ENCODE results near the gene NTPCR.

Gene NTPCR

GRCh38 chr1:233024199-233024598 lies 73.8 kb downstream of the NTPCR start:
- Histone ChIP-seq H3K27ac (ENCODE audit: low read depth, low read length) (no peak overlapping the region), H3K4me1 (ENCODE audit: control insufficient read depth in 1 of 2, insufficient read depth in 2 of 2, low read length in 2 of 2) (peaks cover 4 to 10% of the 10 kb centered on the region in 2 donors), H3K36me3 (ENCODE audit: control insufficient read depth in 1 of 2, insufficient read depth in 2 of 2, low read length in 2 of 2) (no peaks in the 10 kb centered on the region), H3K4me3 (ENCODE audit: low read depth in 1 of 2, low read length in 2 of 2) (no peak overlapping the region), H3K9me3 (ENCODE audit: control insufficient read depth in 1 of 2, low read length in 2 of 2) (no peaks in the 10 kb centered on the region), H3K27me3 (ENCODE audit: control insufficient read depth in 1 of 2, insufficient read depth in 2 of 2, low read length in 2 of 2) (no peaks in the 10 kb centered on the region), H3K9ac (ENCODE audit: low read depth in 1 of 2, low read length in 2 of 2) (no peak overlapping the region)

GRCh38 chr1:233025157-233025556 lies 74.7 kb downstream of the NTPCR start:
- peaks cover 3 to 4% of the 10 kb centered on the region in 2 donors for H3K4me1 ChIP-seq (ENCODE audit: control insufficient read depth in 1 of 2, insufficient read depth in 2 of 2, low read length in 2 of 2)
- H3K36me3 ChIP-seq (ENCODE audit: control insufficient read depth in 1 of 2, insufficient read depth in 2 of 2, low read length in 2 of 2): no peaks in the 10 kb centered on the region
- H3K27me3 ChIP-seq (ENCODE audit: control insufficient read depth in 1 of 2, insufficient read depth in 2 of 2, low read length in 2 of 2): no peaks in the 10 kb centered on the region
- no peak overlapping the region for H3K9ac ChIP-seq (ENCODE audit: low read depth in 1 of 2, low read length in 2 of 2)
- H3K27ac ChIP-seq (ENCODE audit: low read depth, low read length): no peak overlapping the region
- no peak overlapping the region for H3K4me3 ChIP-seq (ENCODE audit: low read depth in 1 of 2, low read length in 2 of 2)
- H3K9me3 ChIP-seq (ENCODE audit: control insufficient read depth in 1 of 2, low read length in 2 of 2): no peaks in the 10 kb centered on the region

DNA sequence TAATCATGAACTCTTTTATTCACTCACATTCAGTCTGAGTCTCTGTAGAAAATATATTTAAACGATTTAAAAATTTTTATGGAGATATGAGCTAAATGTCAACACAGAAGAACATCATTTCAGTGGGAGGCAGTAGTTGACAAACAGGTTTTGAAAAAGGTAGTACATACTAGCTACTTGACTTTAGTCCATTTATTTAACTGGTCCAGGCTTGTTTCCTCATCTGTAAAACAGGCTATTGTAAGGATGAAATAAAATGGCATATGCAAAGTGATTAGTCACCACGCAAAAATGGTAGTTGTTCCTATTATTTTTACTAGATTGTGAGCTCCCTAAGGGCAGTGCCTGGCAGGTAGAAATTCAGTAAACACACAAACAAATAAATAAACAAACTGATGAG lies 75.2 kb downstream of the NTPCR start:
- H3K27ac ChIP-seq (ENCODE audit: low read depth, low read length): no peak overlapping the region
- no peaks in the 10 kb centered on the region for H3K9me3 ChIP-seq (ENCODE audit: control insufficient read depth in 1 of 2, low read length in 2 of 2)
- no peaks in the 10 kb centered on the region for H3K36me3 ChIP-seq (ENCODE audit: control insufficient read depth in 1 of 2, insufficient read depth in 2 of 2, low read length in 2 of 2)
- H3K4me1 ChIP-seq (ENCODE audit: control insufficient read depth in 1 of 2, insufficient read depth in 2 of 2, low read length in 2 of 2): no peaks in the 10 kb centered on the region
- H3K9ac ChIP-seq (ENCODE audit: low read depth in 1 of 2, low read length in 2 of 2): no peak overlapping the region
- H3K4me3 ChIP-seq (ENCODE audit: low read depth in 1 of 2, low read length in 2 of 2): no peak overlapping the region
- H3K27me3 ChIP-seq (ENCODE audit: control insufficient read depth in 1 of 2, insufficient read depth in 2 of 2, low read length in 2 of 2): no peaks in the 10 kb centered on the region

GRCh38 chr1:233027046-233027445 lies 76.6 kb downstream of the NTPCR start:
- Histone ChIP-seq H3K4me1 (ENCODE audit: control insufficient read depth in 1 of 2, insufficient read depth in 2 of 2, low read length in 2 of 2) (no peaks in the 10 kb centered on the region), H3K27me3 (ENCODE audit: control insufficient read depth in 1 of 2, insufficient read depth in 2 of 2, low read length in 2 of 2) (no peaks in the 10 kb centered on the region), H3K36me3 (ENCODE audit: control insufficient read depth in 1 of 2, insufficient read depth in 2 of 2, low read length in 2 of 2) (no peaks in the 10 kb centered on the region)

DNA sequence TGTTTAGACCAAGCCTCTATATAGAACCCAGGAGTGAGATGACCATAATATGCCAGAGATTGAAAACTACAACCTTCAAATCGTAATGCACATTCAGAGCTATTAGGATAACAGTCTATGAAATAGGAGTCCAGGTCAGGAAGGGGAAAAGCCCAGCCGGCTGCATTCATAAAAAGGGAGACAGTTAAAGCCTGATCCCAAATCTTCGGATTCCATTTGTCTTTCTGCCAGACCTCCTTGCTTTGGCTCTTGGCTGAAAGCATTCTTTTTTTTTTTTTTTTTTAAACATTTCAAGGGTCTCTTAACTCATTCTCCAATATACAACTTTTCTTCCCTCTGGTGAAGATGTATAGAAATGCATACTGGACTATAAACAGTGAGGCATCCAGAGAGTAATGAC lies 81.1 kb downstream of the NTPCR start:
- H3K4me3 ChIP-seq (ENCODE audit: low read depth in 1 of 2, low read length in 2 of 2): no peak overlapping the region
- no peak overlapping the region for H3K9ac ChIP-seq (ENCODE audit: low read depth in 1 of 2, low read length in 2 of 2)
- no peaks in the 10 kb centered on the region for H3K9me3 ChIP-seq (ENCODE audit: control insufficient read depth in 1 of 2, low read length in 2 of 2)
- no peaks in the 10 kb centered on the region for H3K36me3 ChIP-seq (ENCODE audit: control insufficient read depth in 1 of 2, insufficient read depth in 2 of 2, low read length in 2 of 2)
- no peak overlapping the region for H3K27ac ChIP-seq (ENCODE audit: low read depth, low read length)
- H3K27me3 ChIP-seq (ENCODE audit: control insufficient read depth in 1 of 2, insufficient read depth in 2 of 2, low read length in 2 of 2): no peaks in the 10 kb centered on the region
- no peaks in the 10 kb centered on the region for H3K4me1 ChIP-seq (ENCODE audit: control insufficient read depth in 1 of 2, insufficient read depth in 2 of 2, low read length in 2 of 2)

More at GRCh38 chr1:233027046-233027445, 76.6 kb downstream of the NTPCR start:
- Histone ChIP-seq H3K9ac (ENCODE audit: low read depth in 1 of 2, low read length in 2 of 2) (no peak overlapping the region), H3K27ac (ENCODE audit: low read depth, low read length) (no peak overlapping the region), H3K4me3 (ENCODE audit: low read depth in 1 of 2, low read length in 2 of 2) (no peak overlapping the region), H3K9me3 (ENCODE audit: control insufficient read depth in 1 of 2, low read length in 2 of 2) (no peaks in the 10 kb centered on the region)

GRCh38 chr1:233032916-233033315 lies 82.5 kb downstream of the NTPCR start:
- Histone ChIP-seq H3K27me3 (ENCODE audit: control insufficient read depth in 1 of 2, insufficient read depth in 2 of 2, low read length in 2 of 2) (no peaks in the 10 kb centered on the region), H3K27ac (ENCODE audit: low read depth, low read length) (no peak overlapping the region), H3K4me1 (ENCODE audit: control insufficient read depth in 1 of 2, insufficient read depth in 2 of 2, low read length in 2 of 2) (no peaks in the 10 kb centered on the region), H3K4me3 (ENCODE audit: low read depth in 1 of 2, low read length in 2 of 2) (no peak overlapping the region), H3K9ac (ENCODE audit: low read depth in 1 of 2, low read length in 2 of 2) (no peak overlapping the region), H3K9me3 (ENCODE audit: control insufficient read depth in 1 of 2, low read length in 2 of 2) (no peaks in the 10 kb centered on the region), H3K36me3 (ENCODE audit: control insufficient read depth in 1 of 2, insufficient read depth in 2 of 2, low read length in 2 of 2) (no peaks in the 10 kb centered on the region)

DNA sequence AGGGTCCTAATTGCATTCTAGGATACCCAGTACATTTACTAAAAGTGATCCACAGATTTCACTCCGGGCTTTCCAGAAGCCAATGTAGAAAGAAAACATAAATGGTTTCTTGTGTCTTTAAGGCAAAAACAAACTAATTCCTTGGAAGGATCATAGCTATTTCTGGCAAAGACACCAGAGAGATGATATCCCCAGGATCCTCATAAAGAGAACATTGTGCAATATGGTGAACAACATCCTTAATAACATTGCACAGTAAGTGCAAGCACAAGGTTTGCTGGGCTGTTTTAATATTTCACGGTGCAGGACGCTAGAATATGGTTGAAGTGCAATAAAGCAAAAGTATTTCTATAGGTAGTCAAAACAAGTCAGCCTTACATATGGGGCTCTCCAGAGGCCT lies 83.0 kb downstream of the NTPCR start:
- no peak overlapping the region for H3K4me3 ChIP-seq (ENCODE audit: low read depth in 1 of 2, low read length in 2 of 2)

More for the DNA sequence above, 83.0 kb downstream of the NTPCR start:
- Histone ChIP-seq H3K9me3 (ENCODE audit: control insufficient read depth in 1 of 2, low read length in 2 of 2) (no peaks in the 10 kb centered on the region), H3K27ac (ENCODE audit: low read depth, low read length) (no peak overlapping the region), H3K4me1 (ENCODE audit: control insufficient read depth in 1 of 2, insufficient read depth in 2 of 2, low read length in 2 of 2) (no peaks in the 10 kb centered on the region), H3K36me3 (ENCODE audit: control insufficient read depth in 1 of 2, insufficient read depth in 2 of 2, low read length in 2 of 2) (no peaks in the 10 kb centered on the region), H3K9ac (ENCODE audit: low read depth in 1 of 2, low read length in 2 of 2) (no peak overlapping the region), H3K27me3 (ENCODE audit: control insufficient read depth in 1 of 2, insufficient read depth in 2 of 2, low read length in 2 of 2) (no peaks in the 10 kb centered on the region)

All from duodenal mucosa (tissue), 2 donors.